ENCODE results near the gene DYNC1I1.

DYNC1I1 gene

GRCh38 chr7:95910341-95910740, 138.0 kb downstream of the DYNC1I1 start:
- no peaks in the 10 kb centered on the region for H3K36me3 ChIP-seq (replicated peaks)
- in situ Hi-C loops (cut with HindIII; ENCODE audit: low pct_ligation_motif_present, low sequenced_read_pairs), result no loop called here
- no peaks in the 10 kb centered on the region for H3K27me3 ChIP-seq (replicated peaks)
- no peak for TF ChIP-seq CTCF (IDR thresholded peaks at IDR 0.05; ENCODE audit: low read depth, low read length, missing control alignments)
- no peak for DNase-seq
- H3K27ac ChIP-seq, result no peak overlapping the region
- no peak overlapping the region for H3K4me3 ChIP-seq (ENCODE audit: low read depth, low read length)

GRCh38 chr7:95915731-95916130, 143.4 kb downstream of the DYNC1I1 start:
- no peak for TF ChIP-seq CTCF (IDR thresholded peaks at IDR 0.05; ENCODE audit: low read depth, low read length, missing control alignments)
- in situ Hi-C loops (cut with HindIII; ENCODE audit: low pct_ligation_motif_present, low sequenced_read_pairs), result no loop called here
- H3K27ac ChIP-seq, result no peak overlapping the region
- no peaks in the 10 kb centered on the region for H3K36me3 ChIP-seq (replicated peaks)
- H3K27me3 ChIP-seq (replicated peaks), result no peaks in the 10 kb centered on the region
- no peak for DNase-seq
- H3K4me3 ChIP-seq (ENCODE audit: low read depth, low read length), result no peak overlapping the region

GRCh38 chr7:95916573-95917297, 144.4 kb downstream of the DYNC1I1 start:
- peak; percentile 90 for TF ChIP-seq CTCF (IDR thresholded peaks at IDR 0.05; ENCODE audit: low read depth, low read length, missing control alignments)
- H3K36me3 ChIP-seq (replicated peaks), result no peaks in the 10 kb centered on the region
- H3K27me3 ChIP-seq (replicated peaks), result no peaks in the 10 kb centered on the region
- no peak overlapping the region for H3K27ac ChIP-seq
- no peak overlapping the region for H3K4me3 ChIP-seq (ENCODE audit: low read depth, low read length)
- in situ Hi-C loops (cut with HindIII; ENCODE audit: low pct_ligation_motif_present, low sequenced_read_pairs), result no loop called here
- peak; percentile 69 for DNase-seq

- DNase-seq, result no peak
- no peak overlapping the region for H3K4me3 ChIP-seq (ENCODE audit: low read depth, low read length)
- H3K27me3 ChIP-seq (replicated peaks), result no peaks in the 10 kb centered on the region
- in situ Hi-C loops (cut with HindIII; ENCODE audit: low pct_ligation_motif_present, low sequenced_read_pairs), result no loop called here
- H3K36me3 ChIP-seq (replicated peaks), result no peaks in the 10 kb centered on the region
- H3K27ac ChIP-seq, result no peak overlapping the region
- no peak for TF ChIP-seq CTCF (IDR thresholded peaks at IDR 0.05; ENCODE audit: low read depth, low read length, missing control alignments)
These were observed 145.3 kb downstream of the DYNC1I1 start for GRCh38 chr7:95917634-95918033.

GRCh38 chr7:95919556-95919955, 147.2 kb downstream of the DYNC1I1 start:
- Histone ChIP-seq H3K4me3 (ENCODE audit: low read depth, low read length) (no peak overlapping the region), H3K27ac (no peak overlapping the region), H3K27me3 (replicated peaks) (no peaks in the 10 kb centered on the region), H3K36me3 (replicated peaks) (no peaks in the 10 kb centered on the region)
- no peak for TF ChIP-seq CTCF (IDR thresholded peaks at IDR 0.05; ENCODE audit: low read depth, low read length, missing control alignments)
- DNase-seq, result no peak
- in situ Hi-C loops (cut with HindIII; ENCODE audit: low pct_ligation_motif_present, low sequenced_read_pairs), result no loop called here

GRCh38 chr7:95921543-95921942, 149.2 kb downstream of the DYNC1I1 start:
- H3K27me3 ChIP-seq (replicated peaks), result no peaks in the 10 kb centered on the region
- H3K4me3 ChIP-seq (ENCODE audit: low read depth, low read length), result no peak overlapping the region
- no peak for DNase-seq
- in situ Hi-C loops (cut with HindIII; ENCODE audit: low pct_ligation_motif_present, low sequenced_read_pairs), result no loop called here
- no peaks in the 10 kb centered on the region for H3K36me3 ChIP-seq (replicated peaks)
- H3K27ac ChIP-seq, result no peak overlapping the region
- TF ChIP-seq CTCF (IDR thresholded peaks at IDR 0.05; ENCODE audit: low read depth, low read length, missing control alignments), result no peak
